Measurements from ENCODE around the gene TCERG1L.
A peak's percentile ranks its signal among the peaks of the same experiment; 100 is the strongest.

Gene TCERG1L

GRCh38 chr10:131252567-131253276 is 58.8 kb downstream of the TCERG1L start:
- CTCF ChIA-PET: no interaction called here
- Mint-ChIP-seq H3K9me3 (no peaks in the 10 kb centered on the region), H3K27ac (no peak overlapping the region), H3K27me3 (peaks cover 12% of the 10 kb centered on the region), H3K4me3 (no peak overlapping the region), H3K36me3 (no peaks in the 10 kb centered on the region), H3K4me1 (no peaks in the 10 kb centered on the region)
- no peak for DNase-seq

GRCh38 chr10:131251146-131251541 is 60.4 kb downstream of the TCERG1L start:
- CTCF ChIA-PET: no interaction called here
- Mint-ChIP-seq H3K9me3 (no peaks in the 10 kb centered on the region), H3K27me3 (peaks cover 12% of the 10 kb centered on the region), H3K4me1 (no peaks in the 10 kb centered on the region), H3K36me3 (no peaks in the 10 kb centered on the region), H3K4me3 (no peak overlapping the region), H3K27ac (no peak overlapping the region)
- no peak for DNase-seq

GRCh38 chr10:131250454-131251145 is 60.9 kb downstream of the TCERG1L start:
- Mint-ChIP-seq H3K4me1 (no peaks in the 10 kb centered on the region), H3K9me3 (no peaks in the 10 kb centered on the region), H3K27me3 (peaks cover 12% of the 10 kb centered on the region), H3K4me3 (no peak overlapping the region), H3K36me3 (no peaks in the 10 kb centered on the region), H3K27ac (no peak overlapping the region)
- DNase-seq: no peak
- CTCF ChIA-PET: no interaction called here

GRCh38 chr10:131249955-131250344 is 61.6 kb downstream of the TCERG1L start:
- CTCF ChIA-PET: no interaction called here
- H3K9me3 Mint-ChIP-seq: no peaks in the 10 kb centered on the region
- no peak for DNase-seq
- no peak overlapping the region for H3K4me3 Mint-ChIP-seq
- no peak overlapping the region for H3K27ac Mint-ChIP-seq
- peaks cover 12% of the 10 kb centered on the region for H3K27me3 Mint-ChIP-seq
- no peaks in the 10 kb centered on the region for H3K36me3 Mint-ChIP-seq
- no peaks in the 10 kb centered on the region for H3K4me1 Mint-ChIP-seq

- Mint-ChIP-seq H3K27ac (no peak overlapping the region), H3K4me3 (no peak overlapping the region), H3K27me3 (peaks cover 12% of the 10 kb centered on the region), H3K9me3 (no peaks in the 10 kb centered on the region), H3K36me3 (no peaks in the 10 kb centered on the region), H3K4me1 (no peaks in the 10 kb centered on the region)
- no peak for DNase-seq
- CTCF ChIA-PET: no interaction called here
These were observed 62.1 kb downstream of the TCERG1L start for GRCh38 chr10:131249238-131249954.

- peaks cover 12% of the 10 kb centered on the region for H3K27me3 Mint-ChIP-seq
- no peak for DNase-seq
- no peaks in the 10 kb centered on the region for H3K4me1 Mint-ChIP-seq
- no peaks in the 10 kb centered on the region for H3K9me3 Mint-ChIP-seq
- no peak overlapping the region for H3K4me3 Mint-ChIP-seq
- no peak overlapping the region for H3K27ac Mint-ChIP-seq
- CTCF ChIA-PET: no interaction called here
- H3K36me3 Mint-ChIP-seq: no peaks in the 10 kb centered on the region
These were observed 63.0 kb downstream of the TCERG1L start for GRCh38 chr10:131248376-131249165.

GRCh38 chr10:131247873-131248272 is 63.6 kb downstream of the TCERG1L start:
- Mint-ChIP-seq H3K27ac (no peak overlapping the region), H3K36me3 (no peaks in the 10 kb centered on the region)
- CTCF ChIA-PET: no interaction called here

GRCh38 chr10:131246775-131247174 is 64.7 kb downstream of the TCERG1L start:
- Mint-ChIP-seq H3K9me3 (no peaks in the 10 kb centered on the region), H3K4me3 (no peak overlapping the region)
- no peak for DNase-seq

More at GRCh38 chr10:131247873-131248272, 63.6 kb downstream of the TCERG1L start:
- H3K27me3 Mint-ChIP-seq: peaks cover 12% of the 10 kb centered on the region
- H3K4me3 Mint-ChIP-seq: no peak overlapping the region
- DNase-seq: no peak
- no peaks in the 10 kb centered on the region for H3K9me3 Mint-ChIP-seq
- H3K4me1 Mint-ChIP-seq: no peaks in the 10 kb centered on the region

GRCh38 chr10:131246089-131246488 is 65.4 kb downstream of the TCERG1L start:
- CTCF ChIA-PET: no interaction called here
- no peak overlapping the region for H3K4me3 Mint-ChIP-seq
- no peaks in the 10 kb centered on the region for H3K36me3 Mint-ChIP-seq
- DNase-seq: no peak
- H3K27ac Mint-ChIP-seq: no peak overlapping the region
- peaks cover 9% of the 10 kb centered on the region for H3K27me3 Mint-ChIP-seq
- no peaks in the 10 kb centered on the region for H3K9me3 Mint-ChIP-seq
- H3K4me1 Mint-ChIP-seq: no peaks in the 10 kb centered on the region

More at GRCh38 chr10:131246775-131247174, 64.7 kb downstream of the TCERG1L start:
- peaks cover 12% of the 10 kb centered on the region for H3K27me3 Mint-ChIP-seq
- H3K4me1 Mint-ChIP-seq: no peaks in the 10 kb centered on the region
- no peak overlapping the region for H3K27ac Mint-ChIP-seq
- H3K36me3 Mint-ChIP-seq: no peaks in the 10 kb centered on the region
- CTCF ChIA-PET: no interaction called here

GRCh38 chr10:131245475-131246059 is 66.0 kb downstream of the TCERG1L start:
- H3K27ac Mint-ChIP-seq: no peak overlapping the region
- no peaks in the 10 kb centered on the region for H3K4me1 Mint-ChIP-seq
- CTCF ChIA-PET: no interaction called here
- no peaks in the 10 kb centered on the region for H3K9me3 Mint-ChIP-seq
- H3K36me3 Mint-ChIP-seq: no peaks in the 10 kb centered on the region
- no peak overlapping the region for H3K4me3 Mint-ChIP-seq
- DNase-seq: no peak
- peaks cover 6% of the 10 kb centered on the region for H3K27me3 Mint-ChIP-seq

GRCh38 chr10:131244836-131245235 is 66.7 kb downstream of the TCERG1L start:
- H3K27me3 Mint-ChIP-seq: peaks cover under 1% of the 10 kb centered on the region
- CTCF ChIA-PET: no interaction called here
- no peak for DNase-seq
- H3K9me3 Mint-ChIP-seq: no peaks in the 10 kb centered on the region
- H3K36me3 Mint-ChIP-seq: no peaks in the 10 kb centered on the region
- no peak overlapping the region for H3K27ac Mint-ChIP-seq
- H3K4me1 Mint-ChIP-seq: no peaks in the 10 kb centered on the region
- H3K4me3 Mint-ChIP-seq: no peak overlapping the region

- CTCF ChIA-PET: no interaction called here
- Mint-ChIP-seq H3K4me1 (no peaks in the 10 kb centered on the region), H3K9me3 (no peaks in the 10 kb centered on the region), H3K27me3 (no peaks in the 10 kb centered on the region), H3K36me3 (no peaks in the 10 kb centered on the region), H3K4me3 (no peak overlapping the region), H3K27ac (no peak overlapping the region)
- DNase-seq: no peak
These were observed 68.4 kb downstream of the TCERG1L start for GRCh38 chr10:131243076-131243475.

- DNase-seq: peak; percentile 24
- CTCF ChIA-PET: no interaction called here
- Mint-ChIP-seq H3K9me3 (no peaks in the 10 kb centered on the region), H3K4me3 (no peak overlapping the region), H3K4me1 (no peaks in the 10 kb centered on the region), H3K27me3 (no peaks in the 10 kb centered on the region), H3K27ac (no peak overlapping the region), H3K36me3 (no peaks in the 10 kb centered on the region)
These were observed 69.5 kb downstream of the TCERG1L start for GRCh38 chr10:131242007-131242406.

GRCh38 chr10:131240691-131241090 is 70.8 kb downstream of the TCERG1L start:
- no peaks in the 10 kb centered on the region for H3K4me1 Mint-ChIP-seq
- CTCF ChIA-PET: no interaction called here
- H3K27me3 Mint-ChIP-seq: no peaks in the 10 kb centered on the region
- H3K4me3 Mint-ChIP-seq: no peak overlapping the region
- H3K36me3 Mint-ChIP-seq: no peaks in the 10 kb centered on the region
- H3K9me3 Mint-ChIP-seq: no peaks in the 10 kb centered on the region
- no peak overlapping the region for H3K27ac Mint-ChIP-seq
- no peak for DNase-seq

All from activated naive CD4-positive, alpha-beta T cell treated with anti-CD3 and anti-CD28 coated beads, Interleukin-2, amount 10 ng/mL, durations not matched to agents 7 days and 5 days (primary cell).